ENCODE results near the gene LMTK2. TPM values are rescaled to one million over a fixed set of nuclear protein-coding genes. Genes with fewer than 3 reads are reported as not detected.
"Not testable (repeated sequence)": the region's sequence is repeated elsewhere in the genome, so short reads cannot be mapped to it uniquely, and the experiment has no call there.

The LMTK2 gene
- total RNA-seq, 1 donor from 2014 or later: 23.2 TPM

- DNase-seq (ENCODE audit: low read depth): no peak
These were observed 111.2 kb downstream of the LMTK2 start for GRCh38 chr7:98217623-98218582.

- DNase-seq (ENCODE audit: low read depth): not testable (repeated sequence)
These were observed 112.7 kb downstream of the LMTK2 start for GRCh38 chr7:98219382-98219781.

GRCh38 chr7:98221611-98222532 is 115.2 kb downstream of the LMTK2 start:
- DNase-seq (ENCODE audit: low read depth): no peak

- no peak for DNase-seq (ENCODE audit: low read depth)
These were observed 116.0 kb downstream of the LMTK2 start for GRCh38 chr7:98222533-98223195.

GRCh38 chr7:98223351-98223897 is 116.8 kb downstream of the LMTK2 start:
- DNase-seq (ENCODE audit: low read depth): no peak

GRCh38 chr7:98223898-98224700 is 117.4 kb downstream of the LMTK2 start:
- no peak for DNase-seq (ENCODE audit: low read depth)

GRCh38 chr7:98224701-98225181 is 118.1 kb downstream of the LMTK2 start:
- no peak for DNase-seq (ENCODE audit: low read depth)

- no peak for DNase-seq (ENCODE audit: low read depth)
These were observed 119.4 kb downstream of the LMTK2 start for GRCh38 chr7:98225913-98226614.

- no peak for DNase-seq (ENCODE audit: low read depth)
These were observed 121.3 kb downstream of the LMTK2 start for GRCh38 chr7:98227939-98228338.

GRCh38 chr7:98228801-98229200 is 122.1 kb downstream of the LMTK2 start:
- no peak for DNase-seq (ENCODE audit: low read depth)

- DNase-seq (ENCODE audit: low read depth): no peak
These were observed 122.8 kb downstream of the LMTK2 start for GRCh38 chr7:98229441-98229840.

- no peak for DNase-seq (ENCODE audit: low read depth)
These were observed 123.5 kb downstream of the LMTK2 start for GRCh38 chr7:98229991-98230745.

GRCh38 chr7:98230746-98231471 is 124.2 kb downstream of the LMTK2 start:
- no peak for DNase-seq (ENCODE audit: low read depth)

- no peak for DNase-seq (ENCODE audit: low read depth)
These were observed 125.0 kb downstream of the LMTK2 start for GRCh38 chr7:98231493-98232262.

GRCh38 chr7:98232263-98232585 is 125.6 kb downstream of the LMTK2 start:
- DNase-seq (ENCODE audit: low read depth): no peak

- DNase-seq (ENCODE audit: low read depth): no peak
These were observed 126.1 kb downstream of the LMTK2 start for GRCh38 chr7:98232799-98233198.

- DNase-seq (ENCODE audit: low read depth): no peak
These were observed 126.8 kb downstream of the LMTK2 start for GRCh38 chr7:98233219-98234070.
